Measurements from ENCODE around the gene ATP8B4. TPM values are rescaled to one million over a fixed set of nuclear protein-coding genes. Genes with fewer than 3 reads are reported as not detected.

The ATP8B4 gene
- total and polyA plus RNA-seq, 4 donors: 3.6 to 37.1 (median 6.3) TPM

- Histone ChIP-seq H3K36me3 (ENCODE audit: control insufficient read depth, insufficient read depth, low read length) (no peaks in the 10 kb centered on the region), H3K4me1 (ENCODE audit: control insufficient read depth, insufficient read depth, low read length) (no peaks in the 10 kb centered on the region), H3K27me3 (ENCODE audit: control insufficient read depth, insufficient read depth, low read length) (no peaks in the 10 kb centered on the region), H3K27ac (ENCODE audit: low read depth, low read length) (peak overlapping the region; percentile 6), H3K9me3 (ENCODE audit: control insufficient read depth, insufficient read depth, low read length) (no peaks in the 10 kb centered on the region), H3K4me3 (ENCODE audit: low read depth, low read length) (no peak overlapping the region)
- 86% methylated on average over 1 of the region's 5 CpGs for WGBS (ENCODE audit: insufficient coverage)
- DNase-seq (ENCODE audit: low read depth in 4 of 6, low spot score in 6 of 6): peak in 2 of 6 donors; percentile 7 to 43
Observed at GRCh38 chr15:49877873-49878521, 241.0 kb downstream of the ATP8B4 start.

- Histone ChIP-seq H3K27ac (ENCODE audit: low read depth, low read length) (peak overlapping the region; percentile 4), H3K27me3 (ENCODE audit: control insufficient read depth, insufficient read depth, low read length) (no peaks in the 10 kb centered on the region), H3K36me3 (ENCODE audit: control insufficient read depth, insufficient read depth, low read length) (no peaks in the 10 kb centered on the region), H3K4me1 (ENCODE audit: control insufficient read depth, insufficient read depth, low read length) (no peaks in the 10 kb centered on the region), H3K9me3 (ENCODE audit: control insufficient read depth, insufficient read depth, low read length) (no peaks in the 10 kb centered on the region), H3K4me3 (ENCODE audit: low read depth, low read length) (no peak overlapping the region)
- no peak for DNase-seq (ENCODE audit: low read depth in 4 of 6, low spot score in 6 of 6)
- WGBS (ENCODE audit: insufficient coverage): 92% methylated on average over 2 of the region's 7 CpGs
Observed at GRCh38 chr15:49877117-49877872, 241.7 kb downstream of the ATP8B4 start.

- H3K27ac ChIP-seq (ENCODE audit: low read depth, low read length): no peak overlapping the region
- H3K4me1 ChIP-seq (ENCODE audit: control insufficient read depth, insufficient read depth, low read length): no peaks in the 10 kb centered on the region
- 80% methylated on average over 5 of the region's 5 CpGs for WGBS (ENCODE audit: insufficient coverage)
- no peaks in the 10 kb centered on the region for H3K9me3 ChIP-seq (ENCODE audit: control insufficient read depth, insufficient read depth, low read length)
- no peak for DNase-seq (ENCODE audit: low read depth in 4 of 6, low spot score in 6 of 6)
- H3K4me3 ChIP-seq (ENCODE audit: low read depth, low read length): no peak overlapping the region
- no peaks in the 10 kb centered on the region for H3K27me3 ChIP-seq (ENCODE audit: control insufficient read depth, insufficient read depth, low read length)
- H3K36me3 ChIP-seq (ENCODE audit: control insufficient read depth, insufficient read depth, low read length): no peaks in the 10 kb centered on the region
Observed at GRCh38 chr15:49876401-49877038, 242.5 kb downstream of the ATP8B4 start.

GRCh38 chr15:49875392-49875791 is 243.6 kb downstream of the ATP8B4 start:
- no peak overlapping the region for H3K4me3 ChIP-seq (ENCODE audit: low read depth, low read length)

GRCh38 chr15:49870472-49870871 is 248.6 kb downstream of the ATP8B4 start:
- no peaks in the 10 kb centered on the region for H3K4me1 ChIP-seq (ENCODE audit: control insufficient read depth, insufficient read depth, low read length)
- H3K36me3 ChIP-seq (ENCODE audit: control insufficient read depth, insufficient read depth, low read length): no peaks in the 10 kb centered on the region
- DNase-seq (ENCODE audit: low read depth in 4 of 6, low spot score in 6 of 6): no peak
- no peaks in the 10 kb centered on the region for H3K9me3 ChIP-seq (ENCODE audit: control insufficient read depth, insufficient read depth, low read length)
- H3K27ac ChIP-seq (ENCODE audit: low read depth, low read length): no peak overlapping the region
- no peak overlapping the region for H3K4me3 ChIP-seq (ENCODE audit: low read depth, low read length)
- H3K27me3 ChIP-seq (ENCODE audit: control insufficient read depth, insufficient read depth, low read length): no peaks in the 10 kb centered on the region

More at GRCh38 chr15:49875392-49875791, 243.6 kb downstream of the ATP8B4 start:
- H3K36me3 ChIP-seq (ENCODE audit: control insufficient read depth, insufficient read depth, low read length): no peaks in the 10 kb centered on the region
- no peaks in the 10 kb centered on the region for H3K27me3 ChIP-seq (ENCODE audit: control insufficient read depth, insufficient read depth, low read length)
- DNase-seq (ENCODE audit: low read depth in 4 of 6, low spot score in 6 of 6): no peak
- no peak overlapping the region for H3K27ac ChIP-seq (ENCODE audit: low read depth, low read length)
- WGBS (ENCODE audit: insufficient coverage): 80% methylated on average over 1 of the region's 2 CpGs
- no peaks in the 10 kb centered on the region for H3K4me1 ChIP-seq (ENCODE audit: control insufficient read depth, insufficient read depth, low read length)
- no peaks in the 10 kb centered on the region for H3K9me3 ChIP-seq (ENCODE audit: control insufficient read depth, insufficient read depth, low read length)

- Histone ChIP-seq H3K36me3 (ENCODE audit: control insufficient read depth, insufficient read depth, low read length) (no peaks in the 10 kb centered on the region), H3K4me3 (ENCODE audit: low read depth, low read length) (no peak overlapping the region), H3K27me3 (ENCODE audit: control insufficient read depth, insufficient read depth, low read length) (no peaks in the 10 kb centered on the region), H3K27ac (ENCODE audit: low read depth, low read length) (no peak overlapping the region), H3K9me3 (ENCODE audit: control insufficient read depth, insufficient read depth, low read length) (no peaks in the 10 kb centered on the region), H3K4me1 (ENCODE audit: control insufficient read depth, insufficient read depth, low read length) (no peaks in the 10 kb centered on the region)
- no peak for DNase-seq (ENCODE audit: low read depth in 4 of 6, low spot score in 6 of 6)
Observed at GRCh38 chr15:49868348-49868747, 250.7 kb downstream of the ATP8B4 start.

- H3K4me3 ChIP-seq (ENCODE audit: low read depth, low read length): no peak overlapping the region
- 91% methylated on average over 5 of the region's 10 CpGs for WGBS (ENCODE audit: insufficient coverage)
- H3K4me1 ChIP-seq (ENCODE audit: control insufficient read depth, insufficient read depth, low read length): no peaks in the 10 kb centered on the region
- no peak overlapping the region for H3K27ac ChIP-seq (ENCODE audit: low read depth, low read length)
- H3K9me3 ChIP-seq (ENCODE audit: control insufficient read depth, insufficient read depth, low read length): no peaks in the 10 kb centered on the region
- no peaks in the 10 kb centered on the region for H3K27me3 ChIP-seq (ENCODE audit: control insufficient read depth, insufficient read depth, low read length)
- no peak for DNase-seq (ENCODE audit: low read depth in 4 of 6, low spot score in 6 of 6)
- no peaks in the 10 kb centered on the region for H3K36me3 ChIP-seq (ENCODE audit: control insufficient read depth, insufficient read depth, low read length)
Observed at GRCh38 chr15:49865925-49866757, 252.9 kb downstream of the ATP8B4 start.

GRCh38 chr15:49864251-49864650 is 254.8 kb downstream of the ATP8B4 start:
- Histone ChIP-seq H3K27ac (ENCODE audit: low read depth, low read length) (no peak overlapping the region), H3K9me3 (ENCODE audit: control insufficient read depth, insufficient read depth, low read length) (no peaks in the 10 kb centered on the region), H3K36me3 (ENCODE audit: control insufficient read depth, insufficient read depth, low read length) (no peaks in the 10 kb centered on the region), H3K4me3 (ENCODE audit: low read depth, low read length) (no peak overlapping the region), H3K27me3 (ENCODE audit: control insufficient read depth, insufficient read depth, low read length) (no peaks in the 10 kb centered on the region), H3K4me1 (ENCODE audit: control insufficient read depth, insufficient read depth, low read length) (no peaks in the 10 kb centered on the region)
- no CpG with 5 or more reads among the region's 2 CpGs for WGBS (ENCODE audit: insufficient coverage)
- DNase-seq (ENCODE audit: low read depth in 4 of 6, low spot score in 6 of 6): no peak

GRCh38 chr15:49863431-49864224 is 255.4 kb downstream of the ATP8B4 start:
- Histone ChIP-seq H3K27me3 (ENCODE audit: control insufficient read depth, insufficient read depth, low read length) (no peaks in the 10 kb centered on the region), H3K9me3 (ENCODE audit: control insufficient read depth, insufficient read depth, low read length) (no peaks in the 10 kb centered on the region), H3K36me3 (ENCODE audit: control insufficient read depth, insufficient read depth, low read length) (no peaks in the 10 kb centered on the region), H3K4me1 (ENCODE audit: control insufficient read depth, insufficient read depth, low read length) (no peaks in the 10 kb centered on the region), H3K27ac (ENCODE audit: low read depth, low read length) (no peak overlapping the region), H3K4me3 (ENCODE audit: low read depth, low read length) (no peak overlapping the region)
- WGBS (ENCODE audit: insufficient coverage): no CpG with 5 or more reads among the region's 3 CpGs
- no peak for DNase-seq (ENCODE audit: low read depth in 4 of 6, low spot score in 6 of 6)

Measured in spinal cord (tissue), 10 donors.